Suppressor macrophage treated with lipopolysaccharide for 4 hours (primary cell): ENCODE data around the gene PCNX1.
"Not testable (repeated sequence)": the region's sequence is repeated elsewhere in the genome, so short reads cannot be mapped to it uniquely, and the experiment has no call there.

Experiments
- DNase-seq: peaks from one replicate; pipeline ENCODE4 v3.0.0-alpha.2; 2020

PCNX1 gene

DNA sequence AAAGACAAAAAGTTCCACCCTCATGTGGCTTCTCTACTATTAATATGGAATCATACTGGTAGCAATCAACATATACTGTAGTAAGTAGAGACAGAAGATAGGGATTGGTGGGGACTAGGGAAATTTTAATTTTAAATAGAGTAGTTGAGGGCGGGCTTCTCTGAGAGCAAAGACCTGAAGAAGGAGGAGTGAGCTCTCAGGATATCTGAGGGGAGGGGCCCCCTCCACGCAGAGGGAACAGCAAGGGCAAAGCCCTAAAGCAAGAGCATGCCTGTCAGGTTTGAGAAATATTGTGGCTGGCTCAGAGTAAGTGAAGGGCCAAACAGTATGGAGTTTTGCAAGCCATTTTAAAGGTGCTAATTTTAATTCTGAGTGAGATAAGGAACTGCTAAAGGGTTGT, 64.3 kb downstream of the PCNX1 start:
- no peak for DNase-seq

- peak; percentile 93 for DNase-seq
Measured at GRCh38 chr14:70972107-70972976, 65.1 kb downstream of the PCNX1 start.

GRCh38 chr14:70976591-70976990, 69.3 kb downstream of the PCNX1 start:
- DNase-seq = no peak

- peak; percentile 47 for DNase-seq
Measured at GRCh38 chr14:70981000-70981952, 74.0 kb downstream of the PCNX1 start.

- DNase-seq = peak; percentile 5
Measured at GRCh38 chr14:70982200-70982599, 74.9 kb downstream of the PCNX1 start.

- no peak for DNase-seq
Measured at GRCh38 chr14:70987041-70987440, 79.8 kb downstream of the PCNX1 start.

- peak; percentile 33 for DNase-seq
Measured at GRCh38 chr14:70988452-70988851, 81.2 kb downstream of the PCNX1 start.

DNA sequence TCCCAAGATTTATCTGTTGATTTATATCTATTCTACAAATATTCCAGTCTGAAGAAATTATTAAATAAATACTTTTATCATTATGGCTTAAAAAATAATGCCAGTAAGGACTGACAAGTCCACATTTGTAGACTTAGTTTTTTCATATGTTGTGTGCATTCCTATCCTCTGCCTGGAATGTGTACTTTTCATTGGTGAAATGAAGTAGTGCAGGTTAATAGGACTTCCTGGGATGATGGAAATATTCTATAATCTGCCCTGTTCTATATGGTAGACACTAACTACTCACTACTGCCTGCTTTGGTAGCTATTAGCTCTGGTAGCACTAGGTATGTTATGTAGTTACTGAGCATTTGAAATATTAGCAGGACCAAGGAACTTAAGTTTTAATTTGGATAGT, 86.7 kb downstream of the PCNX1 start:
- no peak for DNase-seq

GRCh38 chr14:70995211-70995610, 88.0 kb downstream of the PCNX1 start:
- DNase-seq = no peak

- peak; percentile 46 for DNase-seq
Measured at GRCh38 chr14:70995671-70996070, 88.4 kb downstream of the PCNX1 start.

DNA sequence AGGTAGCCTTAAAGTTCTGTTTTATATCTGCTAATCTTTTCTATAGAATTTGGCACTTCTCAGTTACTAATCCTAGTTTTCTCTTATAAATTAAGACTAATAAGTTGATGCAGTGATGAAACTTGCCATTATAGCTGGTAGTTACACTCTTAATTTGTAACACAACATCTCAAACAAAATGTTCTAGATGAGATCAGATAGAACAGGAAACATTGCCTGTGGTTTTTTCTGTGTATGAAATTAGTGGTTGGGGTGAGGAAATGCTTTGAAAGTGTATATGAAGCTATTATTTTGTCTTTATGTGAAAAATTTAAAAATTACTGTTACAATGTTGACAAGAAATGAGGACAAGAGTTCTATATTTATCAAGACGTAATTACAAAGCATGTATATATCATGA, 91.9 kb downstream of the PCNX1 start:
- DNase-seq = peak; percentile 31

- peak; percentile 41 for DNase-seq
Measured at GRCh38 chr14:71000091-71000490, 92.8 kb downstream of the PCNX1 start.

DNA sequence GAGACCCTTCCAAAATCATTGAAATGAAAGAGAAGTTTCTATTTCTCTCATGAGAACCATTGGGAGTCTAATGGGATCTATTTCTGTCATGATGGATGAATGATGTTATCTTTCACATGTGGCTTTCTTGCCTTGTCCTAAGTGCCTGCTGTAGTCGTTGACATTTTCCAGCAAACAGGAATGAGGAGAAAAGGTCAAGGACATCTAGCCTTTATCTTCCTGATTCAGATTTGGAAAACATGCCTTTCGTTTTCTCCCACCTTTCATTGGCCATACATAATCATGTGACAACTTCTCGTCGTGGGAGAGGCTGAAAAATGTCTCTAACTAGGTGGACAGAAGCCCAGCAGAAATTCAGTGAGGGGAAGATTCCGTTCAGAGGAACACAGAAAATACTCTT, 94.5 kb downstream of the PCNX1 start:
- DNase-seq = no peak

DNA sequence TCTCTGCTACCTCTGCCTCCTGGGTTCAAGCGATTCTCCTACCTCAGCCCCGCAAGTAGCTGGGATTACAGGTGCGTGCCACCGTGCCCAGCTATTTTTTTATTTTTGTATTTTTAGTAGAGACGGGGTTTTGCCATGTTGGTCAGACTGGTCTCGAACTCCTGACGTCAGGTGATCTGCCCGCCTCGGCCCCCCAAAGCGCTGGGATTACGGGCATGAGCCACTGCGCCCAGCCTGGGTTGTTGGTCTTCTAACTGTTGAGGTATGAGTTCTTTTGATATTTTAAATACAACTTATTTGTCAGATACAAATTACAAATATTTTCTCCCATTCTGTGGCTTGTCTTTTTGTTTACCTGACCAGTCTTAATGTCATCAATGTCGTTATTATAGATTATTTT, 95.9 kb downstream of the PCNX1 start:
- no peak for DNase-seq

DNA sequence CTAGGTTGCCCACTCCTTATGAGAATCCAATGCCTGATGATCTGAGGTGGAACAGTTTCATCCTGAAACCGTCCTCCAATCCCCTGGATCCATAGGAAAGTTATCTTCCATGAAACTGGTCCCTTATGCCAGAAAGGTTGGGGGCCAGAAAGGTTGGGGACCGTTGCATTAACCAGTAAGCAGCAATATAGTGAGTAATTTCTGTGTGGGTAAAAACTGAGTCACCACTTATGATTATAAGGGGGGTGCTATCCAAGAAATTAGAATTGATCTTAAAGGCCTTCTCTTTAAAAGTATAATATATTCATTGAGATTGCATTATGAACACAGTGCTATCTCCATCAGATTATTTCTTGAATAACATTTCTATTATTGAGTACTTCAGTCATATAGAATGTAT, 97.2 kb downstream of the PCNX1 start:
- DNase-seq = no peak

GRCh38 chr14:71005076-71005475, 97.8 kb downstream of the PCNX1 start:
- DNase-seq = no peak

DNA sequence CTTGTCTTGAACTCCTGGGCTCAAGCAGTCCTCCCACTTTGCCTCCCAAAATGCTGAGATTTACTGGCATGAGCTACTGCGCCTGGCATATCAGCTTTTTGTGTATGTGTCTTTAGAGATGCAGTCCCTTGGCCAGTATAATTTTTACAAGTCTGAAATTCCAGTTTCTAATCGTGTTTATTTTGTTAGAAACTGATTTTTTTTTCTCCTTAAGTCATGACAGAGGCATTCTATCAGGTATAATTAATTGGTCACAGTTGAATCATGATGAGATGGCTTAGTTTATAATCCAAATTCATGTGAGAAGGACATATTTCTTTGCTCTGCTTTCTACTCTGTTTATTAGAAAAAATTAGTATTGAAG, 98.9 kb downstream of the PCNX1 start:
- DNase-seq = no peak

- no peak for DNase-seq
Measured at GRCh38 chr14:71011479-71011878, 104.2 kb downstream of the PCNX1 start.

- DNase-seq = no peak
Measured at GRCh38 chr14:71012888-71013287, 105.6 kb downstream of the PCNX1 start.

- no peak for DNase-seq
Measured at GRCh38 chr14:71013551-71014192, 106.4 kb downstream of the PCNX1 start.

- not testable (repeated sequence) for DNase-seq
Measured at GRCh38 chr14:71019917-71020316, 112.7 kb downstream of the PCNX1 start.

DNA sequence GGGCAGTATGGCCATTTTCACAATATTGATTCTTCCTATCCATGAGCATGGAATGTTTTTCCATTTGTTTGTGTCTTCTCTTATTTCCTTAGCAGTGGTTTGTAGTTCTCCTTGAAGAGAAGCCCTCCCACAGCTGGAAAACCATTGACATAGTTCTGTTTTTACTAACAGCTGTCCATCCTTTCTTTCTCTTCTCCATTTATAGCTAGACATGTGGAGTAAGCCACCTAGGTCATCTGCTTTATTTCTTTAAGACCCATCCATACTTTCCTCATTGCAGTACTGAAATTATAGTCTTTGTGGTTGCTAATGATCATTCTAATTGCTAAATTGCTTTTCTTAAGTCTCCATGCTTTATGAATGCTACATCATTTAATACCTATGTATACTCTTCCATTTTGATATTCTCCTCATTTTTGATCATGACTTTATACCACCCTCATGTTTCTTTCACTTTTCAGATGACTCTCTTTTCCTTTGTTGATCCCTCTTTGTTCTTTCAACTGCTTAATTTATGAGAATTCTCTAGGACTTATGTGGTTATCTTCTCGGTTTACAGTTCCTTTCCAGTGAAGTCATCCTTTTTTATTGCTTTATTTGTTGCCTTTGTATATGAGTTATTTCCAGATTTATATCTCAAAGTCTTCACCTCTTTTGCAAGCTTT, 114.2 kb downstream of the PCNX1 start:
- DNase-seq = peak; percentile 42
